Measurements from ENCODE around the gene HECTD2.

- TF ChIP-seq CTCF (conservative IDR thresholded peaks at IDR 0.05) (no peak), ZFX (IDR thresholded peaks at IDR 0.05) (no peak)
Observed at GRCh38 chr10:91541481-91541880, 131.3 kb downstream of the HECTD2 start.
